ENCODE measurements around the gene FAT1.

FAT1 gene

DNA sequence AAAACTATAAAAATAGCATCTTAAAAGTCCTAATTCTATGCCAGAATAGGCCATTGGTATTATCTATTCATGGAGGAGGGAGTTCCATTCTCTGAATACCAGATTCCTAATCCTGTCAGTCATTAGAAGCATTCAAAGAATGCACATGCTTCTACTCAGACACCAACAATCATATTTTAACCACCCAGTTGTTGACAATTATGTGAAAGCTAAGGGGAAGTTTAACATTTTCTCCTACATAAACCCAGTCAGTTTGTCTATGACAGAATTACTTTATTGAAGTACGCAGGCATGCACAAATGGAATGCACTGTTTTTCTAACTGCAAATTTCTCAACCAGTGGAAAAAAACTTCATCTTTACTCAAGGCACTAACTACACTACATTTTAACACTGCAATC, 98.7 kb downstream of the FAT1 start:
- H3K36me3 ChIP-seq (ENCODE audit: insufficient read depth, insufficient read length, low read length): peaks cover 54% of the 10 kb centered on the region
- TF ChIP-seq ZNF274 (IDR thresholded peaks at IDR 0.05; ENCODE audit: low read depth, low read length) (no peak), YY1 (IDR thresholded peaks at IDR 0.05; ENCODE audit: insufficient read depth, insufficient read length) (no peak), SUZ12 (IDR thresholded peaks at IDR 0.05; ENCODE audit: extremely low read depth, insufficient read depth, insufficient read length) (no peak)

DNA sequence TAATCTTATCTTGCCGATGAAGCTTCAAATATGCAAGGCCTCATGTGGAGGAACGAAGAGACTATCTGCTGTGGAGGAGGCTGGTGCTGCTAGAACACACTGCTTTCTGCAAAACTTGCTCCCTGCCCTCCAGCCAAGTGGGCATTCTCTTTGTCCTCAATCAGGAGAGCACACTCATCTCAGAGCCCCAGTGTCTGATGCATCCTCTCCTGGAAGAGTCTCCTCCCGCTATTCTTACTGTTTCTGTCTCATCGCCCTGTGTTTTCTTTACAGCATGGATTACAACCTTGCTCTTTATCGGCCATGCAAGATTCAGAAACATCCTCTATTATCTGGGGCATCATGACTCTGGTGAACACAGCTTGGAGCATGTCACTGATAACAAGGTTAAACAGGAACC, 100.1 kb downstream of the FAT1 start:
- no peak overlapping the region for H3K4me3 ChIP-seq (ENCODE audit: insufficient read length, low read depth)
- no peaks in the 10 kb centered on the region for H3K27me3 ChIP-seq (ENCODE audit: insufficient read depth, insufficient read length)
- H3K36me3 ChIP-seq (ENCODE audit: insufficient read depth, insufficient read length, low read length): peaks cover 60% of the 10 kb centered on the region
- no peak for DNase-seq (ENCODE audit: low read depth, low spot score)
- no peak overlapping the region for H3K9ac ChIP-seq (ENCODE audit: insufficient read length, low read depth)
- H3K4me1 ChIP-seq (ENCODE audit: insufficient read depth, insufficient read length): no peaks in the 10 kb centered on the region
- TF ChIP-seq ZNF274 (IDR thresholded peaks at IDR 0.05; ENCODE audit: low read depth, low read length) (no peak), SUZ12 (IDR thresholded peaks at IDR 0.05; ENCODE audit: extremely low read depth, insufficient read depth, insufficient read length) (no peak), YY1 (IDR thresholded peaks at IDR 0.05; ENCODE audit: insufficient read depth, insufficient read length) (no peak)
- H3K9me3 ChIP-seq (ENCODE audit: insufficient read depth, low read length): no peaks in the 10 kb centered on the region

More for the DNA sequence above, 98.7 kb downstream of the FAT1 start:
- Histone ChIP-seq H3K27me3 (ENCODE audit: insufficient read depth, insufficient read length) (no peaks in the 10 kb centered on the region), H3K9ac (ENCODE audit: insufficient read length, low read depth) (no peak overlapping the region), H3K4me3 (ENCODE audit: insufficient read length, low read depth) (no peak overlapping the region), H3K9me3 (ENCODE audit: insufficient read depth, low read length) (no peaks in the 10 kb centered on the region), H3K4me1 (ENCODE audit: insufficient read depth, insufficient read length) (no peaks in the 10 kb centered on the region)
- DNase-seq (ENCODE audit: low read depth, low spot score): no peak

DNA sequence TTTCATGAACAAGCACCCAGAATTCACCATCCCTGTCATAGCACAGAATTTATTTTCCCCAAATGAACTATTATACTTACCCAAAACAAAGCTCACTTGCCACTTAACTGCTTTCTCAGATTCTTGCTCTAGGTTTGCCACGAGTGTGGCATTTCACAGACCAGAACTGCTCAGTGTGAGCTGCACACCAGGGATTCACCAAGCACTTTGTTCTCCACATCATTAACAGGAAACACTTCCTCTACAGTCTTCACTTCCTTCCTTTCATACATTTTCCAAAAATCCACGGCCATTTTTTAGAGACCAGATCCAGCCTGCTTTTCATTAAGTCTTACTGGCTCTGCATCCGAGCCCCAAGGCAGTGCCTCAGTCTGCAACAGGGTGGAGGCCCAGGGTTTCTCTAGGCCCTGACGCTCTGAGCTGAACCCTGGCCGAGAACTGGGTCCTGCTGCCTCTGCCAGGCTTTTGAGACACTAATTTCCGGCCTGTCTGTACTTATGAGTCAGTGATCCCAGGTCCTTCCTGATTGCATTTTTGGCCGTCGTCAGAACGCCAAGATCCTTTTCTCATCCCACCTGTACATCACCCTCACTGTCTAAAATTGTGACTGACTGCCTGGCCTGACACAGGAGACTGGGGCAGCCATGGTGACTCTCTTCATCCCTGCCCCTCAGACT, 100.7 kb downstream of the FAT1 start:
- Histone ChIP-seq H3K4me1 (ENCODE audit: insufficient read depth, insufficient read length) (no peaks in the 10 kb centered on the region), H3K4me3 (ENCODE audit: insufficient read length, low read depth) (no peak overlapping the region), H3K9me3 (ENCODE audit: insufficient read depth, low read length) (no peaks in the 10 kb centered on the region), H3K36me3 (ENCODE audit: insufficient read depth, insufficient read length, low read length) (peaks cover 60% of the 10 kb centered on the region), H3K9ac (ENCODE audit: insufficient read length, low read depth) (no peak overlapping the region), H3K27me3 (ENCODE audit: insufficient read depth, insufficient read length) (no peaks in the 10 kb centered on the region)
- TF ChIP-seq YY1 (IDR thresholded peaks at IDR 0.05; ENCODE audit: insufficient read depth, insufficient read length): no peak
- TF ChIP-seq SUZ12 (IDR thresholded peaks at IDR 0.05; ENCODE audit: extremely low read depth, insufficient read depth, insufficient read length): no peak
- TF ChIP-seq ZNF274 (IDR thresholded peaks at IDR 0.05; ENCODE audit: low read depth, low read length): no peak
- no peak for DNase-seq (ENCODE audit: low read depth, low spot score)

DNA sequence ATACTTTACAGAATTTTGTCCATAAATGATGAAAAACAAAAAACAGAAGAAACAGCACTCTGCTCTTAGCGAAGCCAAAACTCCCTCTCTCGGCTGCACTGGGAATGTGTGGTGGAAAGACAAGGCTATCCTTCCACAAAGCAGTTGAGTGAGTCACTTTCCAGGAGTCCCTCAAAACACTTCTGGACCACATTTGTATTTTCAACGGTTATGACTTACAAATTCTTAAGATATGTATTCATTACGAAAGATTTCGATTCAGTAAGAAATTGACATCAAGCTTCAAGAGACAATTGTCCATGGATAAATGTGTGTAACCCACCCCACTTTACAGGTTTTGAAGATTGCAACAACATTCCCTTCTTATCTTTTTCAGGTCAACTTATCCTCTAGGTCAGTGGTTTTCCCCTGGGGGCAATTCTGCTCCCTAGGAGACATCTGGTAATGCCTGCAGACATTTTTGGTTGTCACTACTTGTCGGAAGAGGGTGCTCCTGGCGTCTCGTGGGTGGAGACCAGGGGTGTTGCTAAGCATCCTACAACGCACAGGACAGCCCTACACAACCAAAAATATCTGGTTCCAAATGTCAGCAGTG, 101.6 kb downstream of the FAT1 start:
- H3K9ac ChIP-seq (ENCODE audit: insufficient read length, low read depth): no peak overlapping the region
- H3K4me1 ChIP-seq (ENCODE audit: insufficient read depth, insufficient read length): no peaks in the 10 kb centered on the region
- H3K9me3 ChIP-seq (ENCODE audit: insufficient read depth, low read length): no peaks in the 10 kb centered on the region
- H3K27me3 ChIP-seq (ENCODE audit: insufficient read depth, insufficient read length): no peaks in the 10 kb centered on the region
- TF ChIP-seq SUZ12 (IDR thresholded peaks at IDR 0.05; ENCODE audit: extremely low read depth, insufficient read depth, insufficient read length) (no peak), ZNF274 (IDR thresholded peaks at IDR 0.05; ENCODE audit: low read depth, low read length) (no peak), YY1 (IDR thresholded peaks at IDR 0.05; ENCODE audit: insufficient read depth, insufficient read length) (no peak)
- no peak for DNase-seq (ENCODE audit: low read depth, low spot score)
- peaks cover 66% of the 10 kb centered on the region for H3K36me3 ChIP-seq (ENCODE audit: insufficient read depth, insufficient read length, low read length)
- no peak overlapping the region for H3K4me3 ChIP-seq (ENCODE audit: insufficient read length, low read depth)

DNA sequence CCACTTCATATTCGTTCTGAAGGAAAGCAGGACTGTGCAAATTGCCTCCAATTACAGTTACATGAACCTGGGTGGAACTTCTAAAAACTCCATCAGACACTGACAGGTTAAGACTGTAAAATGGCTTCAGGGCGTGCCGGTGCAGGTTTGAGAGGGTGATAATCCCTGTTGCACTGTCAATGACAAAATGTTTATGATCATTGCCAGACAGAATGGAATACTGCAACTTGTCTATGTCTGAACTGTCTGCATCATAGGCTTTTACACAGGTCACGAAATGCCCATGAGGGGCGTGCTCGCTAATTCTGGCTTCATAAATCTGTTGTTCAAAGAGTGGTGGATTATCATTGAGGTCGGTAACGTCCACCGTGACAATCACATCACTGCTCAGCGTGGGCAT, 104.6 kb downstream of the FAT1 start:
- TF ChIP-seq SUZ12 (IDR thresholded peaks at IDR 0.05; ENCODE audit: extremely low read depth, insufficient read depth, insufficient read length) (no peak), YY1 (IDR thresholded peaks at IDR 0.05; ENCODE audit: insufficient read depth, insufficient read length) (no peak), ZNF274 (IDR thresholded peaks at IDR 0.05; ENCODE audit: low read depth, low read length) (no peak)
- Histone ChIP-seq H3K9me3 (ENCODE audit: insufficient read depth, low read length) (no peaks in the 10 kb centered on the region), H3K4me3 (ENCODE audit: insufficient read length, low read depth) (no peak overlapping the region), H3K27me3 (ENCODE audit: insufficient read depth, insufficient read length) (no peaks in the 10 kb centered on the region), H3K36me3 (ENCODE audit: insufficient read depth, insufficient read length, low read length) (peaks cover 87% of the 10 kb centered on the region), H3K9ac (ENCODE audit: insufficient read length, low read depth) (no peak overlapping the region), H3K4me1 (ENCODE audit: insufficient read depth, insufficient read length) (no peaks in the 10 kb centered on the region)
- DNase-seq (ENCODE audit: low read depth, low spot score): no peak

DNA sequence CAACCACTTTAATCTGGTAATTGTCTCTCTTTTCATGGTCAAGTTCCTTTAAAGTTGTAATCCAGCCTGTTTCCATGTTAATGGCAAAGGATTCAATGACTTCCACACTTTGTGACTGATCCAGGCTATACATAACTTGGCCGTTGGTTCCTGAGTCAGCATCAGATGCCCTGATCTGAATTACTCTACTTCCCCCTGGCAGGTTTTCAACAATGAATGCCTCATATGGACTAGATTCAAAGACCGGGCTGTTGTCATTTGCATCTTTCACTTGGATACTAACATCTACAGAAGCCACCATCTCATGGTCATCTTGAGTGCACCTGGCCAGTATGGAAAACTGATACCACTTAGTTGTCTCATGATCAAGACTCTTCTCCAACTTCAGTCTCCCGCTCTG, 105.7 kb downstream of the FAT1 start:
- H3K9me3 ChIP-seq (ENCODE audit: insufficient read depth, low read length): no peaks in the 10 kb centered on the region
- no peak for TF ChIP-seq YY1 (IDR thresholded peaks at IDR 0.05; ENCODE audit: insufficient read depth, insufficient read length)
- no peak for TF ChIP-seq ZNF274 (IDR thresholded peaks at IDR 0.05; ENCODE audit: low read depth, low read length)
- no peak for TF ChIP-seq SUZ12 (IDR thresholded peaks at IDR 0.05; ENCODE audit: extremely low read depth, insufficient read depth, insufficient read length)
- no peak overlapping the region for H3K4me3 ChIP-seq (ENCODE audit: insufficient read length, low read depth)
- H3K36me3 ChIP-seq (ENCODE audit: insufficient read depth, insufficient read length, low read length): peaks cover 87% of the 10 kb centered on the region
- no peaks in the 10 kb centered on the region for H3K4me1 ChIP-seq (ENCODE audit: insufficient read depth, insufficient read length)
- no peaks in the 10 kb centered on the region for H3K27me3 ChIP-seq (ENCODE audit: insufficient read depth, insufficient read length)
- no peak overlapping the region for H3K9ac ChIP-seq (ENCODE audit: insufficient read length, low read depth)
- no peak for DNase-seq (ENCODE audit: low read depth, low spot score)

DNA sequence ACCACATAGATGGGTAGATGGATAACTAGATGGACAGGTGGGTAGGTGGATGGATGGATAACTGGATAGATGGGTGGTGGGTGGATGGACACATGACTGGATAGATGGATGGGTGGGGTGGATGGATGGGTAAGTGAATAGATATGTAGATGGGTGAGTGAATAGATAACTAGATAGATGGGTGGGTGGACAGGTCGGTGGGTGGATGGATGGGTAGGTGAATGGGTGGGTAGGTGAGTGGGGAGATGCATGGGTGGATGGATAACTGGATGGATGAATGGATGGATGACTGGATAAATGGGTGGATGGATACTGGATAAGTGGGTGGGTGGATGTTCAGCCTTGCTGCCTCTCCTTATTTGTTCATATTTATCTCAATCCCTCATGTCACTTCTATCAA, 116.2 kb downstream of the FAT1 start:
- TF ChIP-seq YY1 (IDR thresholded peaks at IDR 0.05; ENCODE audit: insufficient read depth, insufficient read length): no peak
- no peak for TF ChIP-seq SUZ12 (IDR thresholded peaks at IDR 0.05; ENCODE audit: extremely low read depth, insufficient read depth, insufficient read length)
- TF ChIP-seq ZNF274 (IDR thresholded peaks at IDR 0.05; ENCODE audit: low read depth, low read length): no peak
- no peak for DNase-seq (ENCODE audit: low read depth, low spot score)
- Histone ChIP-seq H3K36me3 (ENCODE audit: insufficient read depth, insufficient read length, low read length) (peaks cover 81% of the 10 kb centered on the region), H3K9me3 (ENCODE audit: insufficient read depth, low read length) (no peaks in the 10 kb centered on the region), H3K4me1 (ENCODE audit: insufficient read depth, insufficient read length) (no peaks in the 10 kb centered on the region), H3K9ac (ENCODE audit: insufficient read length, low read depth) (no peak overlapping the region), H3K4me3 (ENCODE audit: insufficient read length, low read depth) (no peak overlapping the region), H3K27me3 (ENCODE audit: insufficient read depth, insufficient read length) (no peaks in the 10 kb centered on the region)

Measured in NT2/D1 (cell line).